HepG2 (cell line): ENCODE measurements around the gene CIAO2B. TPM values are rescaled to one million over a fixed set of nuclear protein-coding genes. Genes with fewer than 3 reads are reported as not detected.

ENCODE experiments used
- ATAD3A ChIP-seq: sonication (generic); formaldehyde crosslinking; IDR thresholded peaks from 2 replicates; pipeline ENCODE4 v1.4.0; 2020; ENCODE audit warnings: missing genetic modification reagents
- EZH2 ChIP-seq: conservative IDR thresholded peaks from 2 replicates; pipeline ENCODE4 v1.6.1; 2012; ENCODE audit warnings: mild to moderate bottlenecking, low read depth, low read length, moderate library complexity
- HDAC1 ChIP-seq: sonication (generic); formaldehyde crosslinking; IDR thresholded peaks from 2 replicates; pipeline ENCODE4 v1.5.1; 2020; ENCODE audit warnings: mild to moderate bottlenecking, missing genetic modification reagents
- HDAC2 ChIP-seq: sonication (generic); formaldehyde crosslinking; IDR thresholded peaks from 2 replicates; pipeline ENCODE4 v1.4.0; 2020; ENCODE audit warnings: missing genetic modification reagents
- HNF1B ChIP-seq: sonication (generic); formaldehyde crosslinking; IDR thresholded peaks from 2 replicates; pipeline ENCODE4 v1.5.1; 2020; ENCODE audit warnings: mild to moderate bottlenecking, moderate library complexity, missing genetic modification reagents
- NKX3-1 ChIP-seq: sonication (generic); formaldehyde crosslinking; IDR thresholded peaks from 2 replicates; pipeline ENCODE4 v1.5.0; 2020; ENCODE audit warnings: missing genetic modification reagents
- SOX13 ChIP-seq, 3 experiments: fragments of 450-650 bp in 1 of 3; sonication (generic) in 1 of 3; formaldehyde crosslinking in 1 of 3; IDR thresholded peaks in 2 of 3; conservative IDR thresholded peaks in 1 of 3; 2 replicates each; pipeline versions ENCODE4 v1.5.0 to v1.6.1; 2016 to 2020; ENCODE audit warnings: antibody characterized with exemption in 1 of 3, mild to moderate bottlenecking in 1 of 3, missing compliant biosample characterization in 1 of 3, missing genetic modification reagents in 1 of 3, moderate library complexity in 1 of 3
- WIZ ChIP-seq: sonication (generic); formaldehyde crosslinking; IDR thresholded peaks from 2 replicates; pipeline ENCODE4 v1.5.1; 2020; ENCODE audit warnings: mild to moderate bottlenecking, missing genetic modification reagents
- ZBTB46 ChIP-seq: sonication (generic); formaldehyde crosslinking; IDR thresholded peaks from 2 replicates; pipeline ENCODE4 v1.4.0; 2020; ENCODE audit warnings: mild to moderate bottlenecking, missing genetic modification reagents, borderline replicate concordance
- ZHX1 ChIP-seq: sonication (generic); formaldehyde crosslinking; IDR thresholded peaks from 2 replicates; pipeline ENCODE4 v1.8.1; 2022; ENCODE audit warnings: low read depth, mild to moderate bottlenecking, missing genetic modification reagents
- ZKSCAN5 ChIP-seq: sonication (generic); formaldehyde crosslinking; IDR thresholded peaks from 2 replicates; pipeline ENCODE4 v1.5.1; 2020; ENCODE audit warnings: mild to moderate bottlenecking, missing genetic modification reagents
- ZMAT3 ChIP-seq: sonication (generic); formaldehyde crosslinking; conservative IDR thresholded peaks from 2 replicates; pipeline ENCODE4 v1.7.0; 2021; ENCODE audit warnings: missing genetic modification reagents
- ZNF205 ChIP-seq: IDR thresholded peaks from 2 replicates; pipeline ENCODE4 v1.6.1; 2018; ENCODE audit warnings: missing biosample characterization, missing genetic modification reagents
- ZNF224 ChIP-seq: sonication (generic); formaldehyde crosslinking; IDR thresholded peaks from 2 replicates; pipeline ENCODE4 v1.5.0; 2020; ENCODE audit warnings: mild to moderate bottlenecking, missing genetic modification reagents
- ZNF350 ChIP-seq: sonication (generic); formaldehyde crosslinking; IDR thresholded peaks from 2 replicates; pipeline ENCODE4 v1.4.0; 2020; ENCODE audit warnings: mild to moderate bottlenecking, low read depth, missing genetic modification reagents, borderline replicate concordance
- ZNF510 ChIP-seq: sonication (generic); formaldehyde crosslinking; IDR thresholded peaks from 2 replicates; pipeline ENCODE4 v1.4.0; 2020; ENCODE audit warnings: low read depth, mild to moderate bottlenecking, missing genetic modification reagents
- ZNF616 ChIP-seq: sonication (generic); formaldehyde crosslinking; IDR thresholded peaks from 2 replicates; pipeline ENCODE4 v1.5.0; 2020; ENCODE audit warnings: low read depth, mild to moderate bottlenecking, missing genetic modification reagents
- ZNF777 ChIP-seq: sonication (generic); formaldehyde crosslinking; IDR thresholded peaks from 2 replicates; pipeline ENCODE4 v1.4.0; 2020; ENCODE audit warnings: missing genetic modification reagents
- ZNF883 ChIP-seq: sonication (generic); formaldehyde crosslinking; IDR thresholded peaks from 2 replicates; pipeline ENCODE4 v1.5.1; 2020; ENCODE audit warnings: mild to moderate bottlenecking, missing genetic modification reagents; ENCODE audit errors: not compliant biosample characterization
- polyA plus RNA-seq, 8 experiments: library from polyadenylated mRNA; depleted of rRNA in 3 of 8; stranded (reverse) in 7 of 8; unstranded in 1 of 8; fragments of >200 nt; fragmentation: Illumina TruSeq in 4 of 8; extraction: Trizol in 4 of 8; gene quantifications; 2 replicates each; pipeline versions ENCODE4 v1.2.1 to v1.2.3, GENCODE V29; 2011 to 2016; ENCODE audit warnings: low read depth in 4 of 8, missing spikeins in 1 of 8, mixed read lengths in 1 of 8; ENCODE audit not compliant: insufficient read depth in 1 of 8
- total RNA-seq, 5 experiments: library from RNA; depleted of rRNA; stranded (reverse); fragments of >200 nt; fragmentation: Illumina TruSeq; extraction: Trizol; gene quantifications; 2 replicates each; pipeline ENCODE4 v1.2.3, GENCODE V29; 2016; ENCODE audit warnings: low read depth in 1 of 5
- TF ChIP-seq, protein P1 (sequence below): sonication (generic); formaldehyde crosslinking; IDR thresholded peaks from 2 replicates; pipeline ENCODE4 v1.5.1; 2020; ENCODE audit warnings: missing genetic modification reagents, mild to moderate bottlenecking, borderline replicate concordance

The CIAO2B gene
- total and polyA plus RNA-seq, 2 of the 13 experiments (the other 11 are each of a cell fraction or from before 2014, with no cell fraction given) = 157 to 293 TPM

DNA sequence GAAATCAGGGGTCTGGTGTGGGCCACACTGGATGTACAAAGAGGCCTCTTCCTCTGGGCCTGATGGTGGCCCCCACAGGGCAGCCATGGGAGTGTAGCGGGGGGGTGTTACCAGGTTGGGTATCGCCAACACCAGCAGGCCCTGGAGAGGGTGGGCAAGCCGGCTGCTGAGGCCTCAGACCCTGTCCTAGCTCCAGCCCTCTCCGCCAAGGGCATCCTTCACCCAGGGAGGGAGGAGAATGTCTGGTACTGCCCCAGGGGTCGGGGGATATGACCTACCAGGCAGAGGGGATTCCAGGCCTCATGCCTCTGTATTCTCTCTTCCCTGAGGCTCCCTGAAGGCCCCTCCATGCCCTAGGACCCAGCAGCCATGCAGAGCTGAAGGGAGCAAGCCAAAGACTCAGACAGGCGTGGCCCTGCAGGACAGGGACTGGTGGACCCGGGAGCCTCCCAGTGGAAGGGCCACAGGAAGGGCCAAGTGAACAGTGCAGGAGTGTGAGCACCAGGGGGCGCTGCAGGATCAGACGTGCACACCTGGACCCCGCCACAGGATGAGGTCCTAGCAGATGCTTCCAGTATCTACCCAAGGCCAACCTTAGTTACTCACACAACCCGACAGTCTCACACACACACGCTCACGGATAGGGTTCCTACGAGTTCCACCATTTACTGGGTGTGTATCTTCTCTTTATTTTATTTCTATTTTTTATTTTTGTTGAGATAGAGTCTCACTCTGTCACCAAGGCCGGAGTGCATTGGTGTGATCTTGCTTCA lies 43.3 kb upstream of the CIAO2B start (continued):
- TF ChIP-seq, protein P1, sequence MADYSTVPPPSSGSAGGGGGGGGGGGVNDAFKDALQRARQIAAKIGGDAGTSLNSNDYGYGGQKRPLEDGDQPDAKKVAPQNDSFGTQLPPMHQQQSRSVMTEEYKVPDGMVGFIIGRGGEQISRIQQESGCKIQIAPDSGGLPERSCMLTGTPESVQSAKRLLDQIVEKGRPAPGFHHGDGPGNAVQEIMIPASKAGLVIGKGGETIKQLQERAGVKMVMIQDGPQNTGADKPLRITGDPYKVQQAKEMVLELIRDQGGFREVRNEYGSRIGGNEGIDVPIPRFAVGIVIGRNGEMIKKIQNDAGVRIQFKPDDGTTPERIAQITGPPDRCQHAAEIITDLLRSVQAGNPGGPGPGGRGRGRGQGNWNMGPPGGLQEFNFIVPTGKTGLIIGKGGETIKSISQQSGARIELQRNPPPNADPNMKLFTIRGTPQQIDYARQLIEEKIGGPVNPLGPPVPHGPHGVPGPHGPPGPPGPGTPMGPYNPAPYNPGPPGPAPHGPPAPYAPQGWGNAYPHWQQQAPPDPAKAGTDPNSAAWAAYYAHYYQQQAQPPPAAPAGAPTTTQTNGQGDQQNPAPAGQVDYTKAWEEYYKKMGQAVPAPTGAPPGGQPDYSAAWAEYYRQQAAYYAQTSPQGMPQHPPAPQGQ (CRISPR knock-in tag) = 0 out of 2 replicates have a peak, but pooled peaks have one; percentile 62
- TF ChIP-seq NKX3-1 (CRISPR knock-in tag) (no peak), ZKSCAN5 (CRISPR knock-in tag) (no peak), ZMAT3 (CRISPR knock-in tag) (no peak), ZNF616 (CRISPR knock-in tag) (no peak), WIZ (CRISPR knock-in tag) (peak; percentile 43; the same call in 1 of the 2 replicates), ZBTB46 (CRISPR knock-in tag) (no peak; the same call in 1 of the 2 replicates), HNF1B (CRISPR knock-in tag) (peak; percentile 68; the same call in 1 of the 2 replicates), HDAC2 (CRISPR knock-in tag) (peak; percentile 78), SOX13 (IDR thresholded peaks at IDR 0.05) (0 out of 2 replicates have a peak, but pooled peaks have one; percentile 13), SOX13 (CRISPR knock-in tag; conservative IDR thresholded peaks at IDR 0.05 in 1 of 2, IDR thresholded peaks at IDR 0.05 in 1 of 2) (no peak; a peak in 1 of 4 replicates), ZNF224 (CRISPR knock-in tag) (no peak), EZH2 (no peak), ZNF777 (no peak), ZNF205 (CRISPR knock-in tag) (peak; percentile 77; the same call in 1 of the 2 replicates), ATAD3A (CRISPR knock-in tag) (no peak), ZHX1 (CRISPR knock-in tag) (no peak), HDAC1 (peak; percentile 54; the same call in 1 of the 2 replicates), ZNF350 (CRISPR knock-in tag) (peak; percentile 70; the same call in 1 of the 2 replicates), ZNF510 (CRISPR knock-in tag) (peak; percentile 75; the same call in 1 of the 2 replicates), ZNF883 (CRISPR knock-in tag) (peak; percentile 75)
